NCI-H226 (cell line): Measurements from ENCODE around the gene ZNRD2.

Source experiments
- DNase-seq: peaks from one replicate; pipeline ENCODE4 v3.0.0-alpha.2; 2015

Gene ZNRD2

GRCh38 chr11:65574811-65575567, 4.7 kb downstream of the ZNRD2 start:
- DNase-seq = no peak

GRCh38 chr11:65575568-65576231, 5.4 kb downstream of the ZNRD2 start, which contains the start of gene EHBP1L1:
TSS of gene EHBP1L1 (plus strand) at chr11:65576053. CDS start at chr11:65576303, 250 bp downstream.
- peak; percentile 52 for DNase-seq

GRCh38 chr11:65576232-65576866, 6.1 kb downstream of the ZNRD2 start:
- DNase-seq = no peak

- DNase-seq = peak; percentile 84
Measured at GRCh38 chr11:65576867-65577755, 6.8 kb downstream of the ZNRD2 start.

GRCh38 chr11:65577756-65578109, 7.5 kb downstream of the ZNRD2 start:
- DNase-seq = no peak

- DNase-seq = no peak
Measured at GRCh38 chr11:65578134-65578533, 7.9 kb downstream of the ZNRD2 start.

GRCh38 chr11:65578667-65579066, 8.4 kb downstream of the ZNRD2 start:
- no peak for DNase-seq

- no peak for DNase-seq
Measured at GRCh38 chr11:65579291-65579690, 9.0 kb downstream of the ZNRD2 start.

- DNase-seq = no peak
Measured at GRCh38 chr11:65580031-65580692, 9.9 kb downstream of the ZNRD2 start.

- no peak for DNase-seq
Measured at GRCh38 chr11:65580756-65581155, 10.5 kb downstream of the ZNRD2 start.

- DNase-seq = no peak
Measured at GRCh38 chr11:65581928-65582327, 11.7 kb downstream of the ZNRD2 start.

- no peak for DNase-seq
Measured at GRCh38 chr11:65583589-65583988, 13.3 kb downstream of the ZNRD2 start.

GRCh38 chr11:65584106-65584505, 13.8 kb downstream of the ZNRD2 start:
- no peak for DNase-seq

GRCh38 chr11:65584723-65585171, 14.5 kb downstream of the ZNRD2 start:
- no peak for DNase-seq

GRCh38 chr11:65585396-65586246, 15.3 kb downstream of the ZNRD2 start:
- DNase-seq = no peak

- no peak for DNase-seq
Measured at GRCh38 chr11:65586247-65586630, 16.0 kb downstream of the ZNRD2 start.

- no peak for DNase-seq
Measured at GRCh38 chr11:65586676-65587075, 16.4 kb downstream of the ZNRD2 start.

- peak; percentile 45 for DNase-seq
Measured at GRCh38 chr11:65588199-65589054, 18.1 kb downstream of the ZNRD2 start.

- DNase-seq = no peak
Measured at GRCh38 chr11:65589444-65590239, 19.4 kb downstream of the ZNRD2 start.
